HepG2 (cell line): ENCODE data around the gene HOXA9. TPM values are rescaled to one million over a fixed set of nuclear protein-coding genes. Genes with fewer than 3 reads are reported as not detected.

Experiments used
- ATAC-seq: fragments of 200-7000 bp; cut with Tn5 transposase; 3 replicates; pipeline ENCODE4 v1.9.1; 2020; ENCODE audit warnings: mild to moderate bottlenecking, moderate library complexity
- BruUV-seq: library from RNA; stranded (reverse); fragments of 400-500 nt; replicated peaks from 2 replicates; lab custom pipeline; 2021; lab: Mats Ljungman, UMichigan
- CTCF ChIA-PET: fragments of 300-600 bp; formaldehyde crosslinking; extraction: SDS; loops from one replicate; lab custom pipeline; 2021; ENCODE audit warnings: low total read pairs, inconsistent platforms, low intra/inter-chr PET ratio; lab: Yijun Ruan, JAX
- POLR2A ChIA-PET: fragments of 350-600 bp; sonication (Branson Sonifier 250); formaldehyde crosslinking; loops from one replicate; lab custom pipeline; 2020; ENCODE audit warnings: antibody characterized with exemption, inconsistent platforms; lab: Yijun Ruan, JAX
- DNase-seq: peaks from one replicate; pipeline ENCODE4 v3.0.0-alpha.2; 2015; ENCODE audit warnings: low spot score
- FAIRE-seq: peaks from 3 replicates; lab custom pipeline; 2011; peaks lifted over from hg19 to GRCh38; lab: Jason Lieb, UNC
- H2AFZ ChIP-seq: one replicate; pipeline ENCODE4 v1.6.1; 2011; ENCODE audit warnings: low read length, inconsistent platforms
- H3K27ac ChIP-seq: fragments of 300-600 bp; 3 replicates; pipeline ENCODE4 v1.8.0; 2011; ENCODE audit warnings: mixed run types, mild to moderate bottlenecking, mixed read lengths, low read length, inconsistent platforms; ENCODE audit not compliant: insufficient read depth; ENCODE audit errors: extremely low read length
- H3K27me3 ChIP-seq, 2 experiments: fragments of 200-600 bp in 1 of 2; 2 replicates in 1 of 2; 3 replicates in 1 of 2; pipeline versions ENCODE4 v1.6.0 to v1.8.0; 2011; ENCODE audit warnings: low read length in 2 of 2, mild to moderate bottlenecking in 2 of 2, moderate library complexity in 2 of 2, inconsistent platforms in 1 of 2; ENCODE audit not compliant: insufficient read depth in 2 of 2, control insufficient read depth in 1 of 2
- H3K36me3 ChIP-seq, 2 experiments: fragments of 200-600 bp in 1 of 2; replicated peaks in 1 of 2; 2 replicates in 1 of 2; 3 replicates in 1 of 2; pipeline versions ENCODE4 v1.5.1 to v1.8.0; 2011; ENCODE audit warnings: low read length in 2 of 2, inconsistent platforms in 1 of 2; ENCODE audit not compliant: insufficient read depth in 2 of 2, control insufficient read depth in 1 of 2
- H3K4me1 ChIP-seq: 2 replicates; pipeline ENCODE4 v1.5.1; 2012; ENCODE audit warnings: low read length, inconsistent platforms; ENCODE audit not compliant: insufficient read depth
- H3K4me2 ChIP-seq: 2 replicates; pipeline ENCODE4 v1.6.0; 2011; ENCODE audit warnings: low read depth, low read length, inconsistent platforms
- H3K4me3 ChIP-seq, 3 experiments: fragments of 200-600 bp in 1 of 3; sonication (generic), shearing (Covaris generic) in 1 of 3; replicated peaks in 1 of 3; 2 replicates each; pipeline ENCODE4 v1.5.1; 2011 to 2016; ENCODE audit warnings: low read length in 3 of 3, inconsistent platforms in 2 of 3, low read depth in 2 of 3, mild to moderate bottlenecking in 2 of 3, control low read depth in 1 of 3, mixed read lengths in 1 of 3; ENCODE audit not compliant: insufficient read depth in 1 of 3
- H3K79me2 ChIP-seq: one replicate; pipeline ENCODE4 v1.6.1; 2011; ENCODE audit warnings: low read length, inconsistent platforms; ENCODE audit not compliant: insufficient read depth
- H3K9ac ChIP-seq: 2 replicates; pipeline ENCODE4 v1.6.0; 2011; ENCODE audit warnings: mild to moderate bottlenecking, low read depth, low read length, inconsistent platforms; ENCODE audit not compliant: insufficient read depth
- H3K9me3 ChIP-seq: 2 replicates; pipeline ENCODE4 v1.5.1; 2012; ENCODE audit warnings: mild to moderate bottlenecking, low read length
- H4K20me1 ChIP-seq: 2 replicates; pipeline ENCODE4 v1.6.0; 2011; ENCODE audit warnings: inconsistent platforms, mild to moderate bottlenecking, low read length, moderate library complexity; ENCODE audit not compliant: insufficient read depth
- CBX2 ChIP-seq, 2 experiments: fragments of 200-600 bp in 1 of 2; sonication (generic); formaldehyde crosslinking in 1 of 2; IDR thresholded peaks; 2 replicates each; pipeline versions ENCODE4 v1.7.0 to v1.8.1; 2018 to 2022; ENCODE audit warnings: low read depth in 2 of 2, low read length in 1 of 2, mild to moderate bottlenecking in 1 of 2, missing genetic modification reagents in 1 of 2
- ETV5 ChIP-seq: IDR thresholded peaks from 2 replicates; pipeline ENCODE4 v1.6.1; 2018; ENCODE audit warnings: missing biosample characterization, missing genetic modification reagents, inconsistent platforms, borderline replicate concordance
- GLI4 ChIP-seq: sonication (generic); formaldehyde crosslinking; IDR thresholded peaks from 2 replicates; pipeline ENCODE4 v1.5.1; 2020; ENCODE audit warnings: missing genetic modification reagents, mild to moderate bottlenecking, moderate library complexity, borderline replicate concordance
- NFIC ChIP-seq: IDR thresholded peaks from 2 replicates; pipeline ENCODE4 v1.6.1; 2012; ENCODE audit warnings: mild to moderate bottlenecking, low read length, inconsistent platforms
- RNF2 ChIP-seq: fragments of 450-650 bp; conservative IDR thresholded peaks from 2 replicates; pipeline ENCODE4 v1.6.1; 2016; ENCODE audit warnings: low read depth
- ZNF329 ChIP-seq: sonication (generic); formaldehyde crosslinking; IDR thresholded peaks from 2 replicates; pipeline ENCODE4 v1.9.0; 2021; ENCODE audit warnings: low read depth, mild to moderate bottlenecking, missing genetic modification reagents
- ZNF687 ChIP-seq: sonication (generic); formaldehyde crosslinking; IDR thresholded peaks from 2 replicates; pipeline ENCODE4 v1.5.1; 2020; ENCODE audit warnings: mild to moderate bottlenecking, missing genetic modification reagents, moderate library complexity
- WGBS: methylation state at CpG from one replicate; pipeline ENCODE4 v1.1.6; 2017; ENCODE audit warnings: low lambda C conversion rate; 5-methylcytosine and 5-hydroxymethylcytosine counted together
- in situ Hi-C: cut with HindIII; loops from 2 replicates; pipeline ENCODE4 v1.10.0; 2017; ENCODE audit warnings: low pct_unique_long_range_greater_than_20kb; ENCODE audit not compliant: extremely low pct_ligation_motif_present
- intact Hi-C: fragments of 100-400 bp; cut with micrococcal nuclease; formaldehyde crosslinking; loops from one replicate; pipeline ENCODE4 v1.10.0; 2022; ENCODE audit not compliant: unreplicated experiment
- polyA plus RNA-seq, 8 experiments: library from polyadenylated mRNA; depleted of rRNA in 3 of 8; stranded (reverse) in 7 of 8; unstranded in 1 of 8; fragments of >200 nt; fragmentation: Illumina TruSeq in 4 of 8; extraction: Trizol in 4 of 8; gene quantifications; 2 replicates each; pipeline versions ENCODE4 v1.2.1 to v1.2.3, GENCODE V29; 2011 to 2016; ENCODE audit warnings: low read depth in 4 of 8, missing spikeins in 1 of 8, mixed read lengths in 1 of 8; ENCODE audit not compliant: insufficient read depth in 1 of 8
- total RNA-seq, 5 experiments: library from RNA; depleted of rRNA; stranded (reverse); fragments of >200 nt; fragmentation: Illumina TruSeq; extraction: Trizol; gene quantifications; 2 replicates each; pipeline ENCODE4 v1.2.3, GENCODE V29; 2016; ENCODE audit warnings: low read depth in 1 of 5
- TF ChIP-seq, protein P1 (sequence below): sonication (generic); formaldehyde crosslinking; IDR thresholded peaks from 2 replicates; pipeline ENCODE4 v1.4.0; 2020; ENCODE audit warnings: mild to moderate bottlenecking, missing genetic modification reagents
- TF ChIP-seq, protein P2 (sequence below): sonication (generic); formaldehyde crosslinking; IDR thresholded peaks from 2 replicates; pipeline ENCODE4 v1.4.0; 2020; ENCODE audit warnings: mild to moderate bottlenecking, missing genetic modification reagents
- TF ChIP-seq, protein P3 (sequence below): sonication (generic); formaldehyde crosslinking; IDR thresholded peaks from 2 replicates; pipeline ENCODE4 v1.4.0; 2020; ENCODE audit warnings: missing genetic modification reagents

Gene HOXA9
- total and polyA plus RNA-seq, 2 of the 13 experiments (the other 11 are each of a cell fraction or from before 2014, with no cell fraction given), result not detected

DNA sequence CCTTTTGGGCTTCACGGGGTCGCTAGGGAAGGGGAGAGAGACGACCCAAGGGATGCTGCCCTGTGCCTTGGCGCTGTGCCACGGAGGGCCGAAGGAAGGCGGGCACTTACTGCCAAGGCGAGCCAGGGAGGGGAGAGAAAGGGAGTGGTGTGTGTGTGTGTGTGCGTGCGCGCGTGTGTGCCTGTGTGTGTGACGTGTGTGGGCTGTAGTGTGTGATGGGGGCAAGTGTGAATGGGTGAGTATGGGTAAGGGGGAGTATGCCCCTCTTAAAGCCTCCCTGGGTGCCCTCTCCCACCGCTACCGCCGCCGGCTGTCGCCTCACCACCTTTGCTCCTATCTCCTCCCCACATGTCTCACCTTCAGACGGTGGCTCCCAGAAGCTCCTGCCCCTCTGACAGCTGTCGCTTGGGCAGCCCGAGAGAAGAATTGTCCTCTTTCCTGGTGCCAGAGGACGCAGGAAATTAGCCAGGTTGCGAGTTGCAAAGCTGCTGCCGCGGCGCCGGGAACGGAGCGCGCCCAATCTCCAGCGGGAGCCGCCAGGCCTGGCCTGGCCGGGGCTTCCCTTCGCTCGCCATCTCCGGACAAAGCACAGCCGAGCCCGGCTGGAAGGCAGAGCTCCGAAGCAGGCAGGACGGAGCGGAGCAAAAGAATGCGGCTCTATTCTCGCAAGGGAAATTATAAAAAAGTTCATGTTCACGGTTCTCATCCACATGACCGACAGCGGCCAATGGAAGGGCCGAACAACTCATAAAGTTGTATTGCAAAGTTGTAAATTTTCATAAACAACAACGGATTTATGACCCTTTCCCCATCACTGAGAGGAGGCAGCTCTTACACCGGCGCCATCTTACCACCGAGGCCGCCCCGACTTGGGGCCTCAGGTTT, 13.2 kb downstream of the HOXA9 start, which contains the start of gene HOXA3:
Gene HOXA3, minus strand, starts transcription at position 653 of the 885 bp plus-strand sequence. CDS start 41,943 bp downstream, outside the sequence.
- H3K9me3 ChIP-seq, result no peaks in the 10 kb centered on the region
- WGBS, result 48% methylated on average over 42 of the region's 53 CpGs
- no peak within 1 kb of the TSS for H3K9ac ChIP-seq
- peaks cover 6 to 54% of the 10 kb centered on the region in 2 experiments for H3K27me3 ChIP-seq
- no peak within 1 kb of the TSS for H2AFZ ChIP-seq
- in situ Hi-C loops, result loop anchor here (25.0 kb wide), 1 partner anchor 1065 kb away; no protein-coding TSS in a partner anchor
- peak within 1 kb of the TSS; percentile 88 for H3K4me2 ChIP-seq
- TF ChIP-seq, protein P1, sequence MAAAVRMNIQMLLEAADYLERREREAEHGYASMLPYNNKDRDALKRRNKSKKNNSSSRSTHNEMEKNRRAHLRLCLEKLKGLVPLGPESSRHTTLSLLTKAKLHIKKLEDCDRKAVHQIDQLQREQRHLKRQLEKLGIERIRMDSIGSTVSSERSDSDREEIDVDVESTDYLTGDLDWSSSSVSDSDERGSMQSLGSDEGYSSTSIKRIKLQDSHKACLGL (CRISPR knock-in tag), result no peak
- TF ChIP-seq, protein P2, sequence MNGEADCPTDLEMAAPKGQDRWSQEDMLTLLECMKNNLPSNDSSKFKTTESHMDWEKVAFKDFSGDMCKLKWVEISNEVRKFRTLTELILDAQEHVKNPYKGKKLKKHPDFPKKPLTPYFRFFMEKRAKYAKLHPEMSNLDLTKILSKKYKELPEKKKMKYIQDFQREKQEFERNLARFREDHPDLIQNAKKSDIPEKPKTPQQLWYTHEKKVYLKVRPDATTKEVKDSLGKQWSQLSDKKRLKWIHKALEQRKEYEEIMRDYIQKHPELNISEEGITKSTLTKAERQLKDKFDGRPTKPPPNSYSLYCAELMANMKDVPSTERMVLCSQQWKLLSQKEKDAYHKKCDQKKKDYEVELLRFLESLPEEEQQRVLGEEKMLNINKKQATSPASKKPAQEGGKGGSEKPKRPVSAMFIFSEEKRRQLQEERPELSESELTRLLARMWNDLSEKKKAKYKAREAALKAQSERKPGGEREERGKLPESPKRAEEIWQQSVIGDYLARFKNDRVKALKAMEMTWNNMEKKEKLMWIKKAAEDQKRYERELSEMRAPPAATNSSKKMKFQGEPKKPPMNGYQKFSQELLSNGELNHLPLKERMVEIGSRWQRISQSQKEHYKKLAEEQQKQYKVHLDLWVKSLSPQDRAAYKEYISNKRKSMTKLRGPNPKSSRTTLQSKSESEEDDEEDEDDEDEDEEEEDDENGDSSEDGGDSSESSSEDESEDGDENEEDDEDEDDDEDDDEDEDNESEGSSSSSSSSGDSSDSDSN (CRISPR knock-in tag), result peak; percentile 61; the same call in 1 of the 2 replicates
- no peak for TF ChIP-seq ETV5 (CRISPR knock-in tag)
- no peak for TF ChIP-seq GLI4
- TF ChIP-seq ZNF687 (CRISPR knock-in tag), result peak; percentile 39; the same call in 1 of the 2 replicates
- TF ChIP-seq CBX2 (IDR thresholded peaks at IDR 0.05; ENCODE audit: low read depth, low read length), result 0 out of 2 replicates have a peak, but pooled peaks have one; percentile 41
- no peak for TF ChIP-seq CBX2 (CRISPR knock-in tag; IDR thresholded peaks at IDR 0.05; ENCODE audit: low read depth)
- no peak for TF ChIP-seq ZNF329 (CRISPR knock-in tag)
- TF ChIP-seq, protein P3, sequence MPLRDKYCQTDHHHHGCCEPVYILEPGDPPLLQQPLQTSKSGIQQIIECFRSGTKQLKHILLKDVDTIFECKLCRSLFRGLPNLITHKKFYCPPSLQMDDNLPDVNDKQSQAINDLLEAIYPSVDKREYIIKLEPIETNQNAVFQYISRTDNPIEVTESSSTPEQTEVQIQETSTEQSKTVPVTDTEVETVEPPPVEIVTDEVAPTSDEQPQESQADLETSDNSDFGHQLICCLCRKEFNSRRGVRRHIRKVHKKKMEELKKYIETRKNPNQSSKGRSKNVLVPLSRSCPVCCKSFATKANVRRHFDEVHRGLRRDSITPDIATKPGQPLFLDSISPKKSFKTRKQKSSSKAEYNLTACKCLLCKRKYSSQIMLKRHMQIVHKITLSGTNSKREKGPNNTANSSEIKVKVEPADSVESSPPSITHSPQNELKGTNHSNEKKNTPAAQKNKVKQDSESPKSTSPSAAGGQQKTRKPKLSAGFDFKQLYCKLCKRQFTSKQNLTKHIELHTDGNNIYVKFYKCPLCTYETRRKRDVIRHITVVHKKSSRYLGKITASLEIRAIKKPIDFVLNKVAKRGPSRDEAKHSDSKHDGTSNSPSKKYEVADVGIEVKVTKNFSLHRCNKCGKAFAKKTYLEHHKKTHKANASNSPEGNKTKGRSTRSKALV (CRISPR knock-in tag), result peak; percentile 80; the same call in 1 of the 2 replicates
- peak; percentile 39; the same call in 1 of the 2 replicates for TF ChIP-seq RNF2
- TF ChIP-seq NFIC, result no peak
- no peak within 1 kb of the TSS for H3K27ac ChIP-seq
- POLR2A ChIA-PET, result interaction anchor here (0.8 kb wide), 1 partner anchor 21 kb away, joined by 3 read pairs; no protein-coding TSS in a partner anchor
- DNase-seq, result no peak
- ATAC-seq, result peak; percentile 7; the same call in 2 of the 3 replicates
- CTCF ChIA-PET, result interaction anchor here (0.6 to 1.7 kb wide), 2 partner anchors 9 to 44 kb away, joined by 3 to 13 read pairs; no protein-coding TSS in a partner anchor
- no peaks in the 10 kb centered on the region for H4K20me1 ChIP-seq
- no peak for FAIRE-seq
- no peaks in the 10 kb centered on the region for H3K36me3 ChIP-seq
- H3K4me1 ChIP-seq, result peaks cover 51% of the 10 kb centered on the region
- peaks cover 5% of the 10 kb centered on the region for H3K79me2 ChIP-seq
- intact Hi-C loops, result no loop called here
- no TSS peak for BruUV-seq
- peak within 1 kb of the TSS; percentile 2 to 88 (median 85); a peak in 3 of 6 replicates for H3K4me3 ChIP-seq
